Measurements from ENCODE around the gene JAZF1. TPM values are rescaled to one million over a fixed set of nuclear protein-coding genes. Genes with fewer than 3 reads are reported as not detected.

Gene JAZF1
- total and polyA plus RNA-seq, 2 of the 8 experiments (the other 6 are each of a cell fraction or from before 2014, with no cell fraction given), result 2.6 to 21.8 TPM

DNA sequence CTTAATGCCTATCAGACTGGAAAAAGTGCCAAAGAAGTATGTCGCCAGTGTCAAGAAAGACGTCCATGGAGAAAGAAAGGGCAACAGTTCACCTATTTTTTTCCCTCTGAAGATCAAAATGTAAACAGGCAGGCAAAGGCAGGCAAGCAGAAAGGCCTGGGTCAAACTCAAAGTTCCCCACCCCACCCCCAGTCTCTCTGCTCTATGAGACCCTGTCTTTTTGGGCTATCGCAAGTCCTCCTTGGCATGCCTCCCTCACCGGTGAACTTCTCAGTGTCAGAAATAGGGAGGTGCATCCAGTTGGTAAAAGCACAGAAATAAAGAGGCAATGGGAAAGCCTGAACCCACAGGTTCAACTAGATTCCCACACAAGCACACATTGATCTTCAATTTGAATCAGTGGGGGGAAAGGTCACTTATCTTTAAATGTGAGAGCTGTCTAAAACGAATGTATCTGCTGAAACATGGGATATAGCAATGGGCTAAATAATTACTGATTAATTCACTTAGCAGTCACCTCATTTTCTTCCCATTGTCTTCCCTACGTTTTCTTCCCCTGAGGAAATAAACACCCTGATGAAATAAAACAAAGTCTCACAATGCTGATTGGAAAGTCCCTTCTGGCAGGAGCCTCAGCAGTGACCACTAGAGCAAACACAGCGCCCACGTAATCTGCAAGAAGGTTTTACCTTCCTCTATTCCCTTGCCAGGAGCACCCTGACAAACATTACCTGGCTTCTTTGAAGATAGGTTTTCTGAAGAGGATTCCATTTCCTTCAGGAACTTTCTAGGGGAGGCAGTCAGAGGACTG is 31.1 kb downstream of the JAZF1 start (continued):
- TF ChIP-seq KDM4A (IDR thresholded peaks at IDR 0.05; ENCODE audit: low read depth, low read length, severe bottlenecking), result no peak
- TF ChIP-seq RBBP5 (IDR thresholded peaks at IDR 0.05; ENCODE audit: borderline replicate concordance, low read depth, low read length), result no peak
- TF ChIP-seq TAF1 (IDR thresholded peaks at IDR 0.05; ENCODE audit: low read depth, low read length), result no peak
- TF ChIP-seq JUN (IDR thresholded peaks at IDR 0.05; ENCODE audit: low read depth, low read length), result no peak
- TF ChIP-seq, protein P1, sequence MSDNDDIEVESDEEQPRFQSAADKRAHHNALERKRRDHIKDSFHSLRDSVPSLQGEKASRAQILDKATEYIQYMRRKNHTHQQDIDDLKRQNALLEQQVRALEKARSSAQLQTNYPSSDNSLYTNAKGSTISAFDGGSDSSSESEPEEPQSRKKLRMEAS (IDR thresholded peaks at IDR 0.05), result no peak
- TF ChIP-seq, protein P2, sequence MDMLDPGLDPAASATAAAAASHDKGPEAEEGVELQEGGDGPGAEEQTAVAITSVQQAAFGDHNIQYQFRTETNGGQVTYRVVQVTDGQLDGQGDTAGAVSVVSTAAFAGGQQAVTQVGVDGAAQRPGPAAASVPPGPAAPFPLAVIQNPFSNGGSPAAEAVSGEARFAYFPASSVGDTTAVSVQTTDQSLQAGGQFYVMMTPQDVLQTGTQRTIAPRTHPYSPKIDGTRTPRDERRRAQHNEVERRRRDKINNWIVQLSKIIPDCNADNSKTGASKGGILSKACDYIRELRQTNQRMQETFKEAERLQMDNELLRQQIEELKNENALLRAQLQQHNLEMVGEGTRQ (IDR thresholded peaks at IDR 0.05; ENCODE audit: low read length), result no peak

All from H1 (cell line).